ENCODE measurements around the gene SEPHS1. TPM values are rescaled to one million over a fixed set of nuclear protein-coding genes. Genes with fewer than 3 reads are reported as not detected.

Gene SEPHS1
- total RNA-seq, 1 experiment from 2014 or later = 61.8 TPM

GRCh38 chr10:13310518-13311176, 37.4 kb downstream of the SEPHS1 start:
- H3K27me3 Mint-ChIP-seq (ENCODE audit: unreplicated experiment) = no peaks in the 10 kb centered on the region
- intact Hi-C loops (cut with micrococcal nuclease; ENCODE audit: unreplicated experiment) = no loop called here
- no peaks in the 10 kb centered on the region for H3K9me3 Mint-ChIP-seq (ENCODE audit: low read depth, unreplicated experiment)
- H3K4me3 Mint-ChIP-seq (ENCODE audit: low read depth, unreplicated experiment) = no peak overlapping the region
- H3K36me3 Mint-ChIP-seq (ENCODE audit: insufficient read depth, unreplicated experiment) = no peaks in the 10 kb centered on the region
- TF ChIP-seq, protein P1, sequence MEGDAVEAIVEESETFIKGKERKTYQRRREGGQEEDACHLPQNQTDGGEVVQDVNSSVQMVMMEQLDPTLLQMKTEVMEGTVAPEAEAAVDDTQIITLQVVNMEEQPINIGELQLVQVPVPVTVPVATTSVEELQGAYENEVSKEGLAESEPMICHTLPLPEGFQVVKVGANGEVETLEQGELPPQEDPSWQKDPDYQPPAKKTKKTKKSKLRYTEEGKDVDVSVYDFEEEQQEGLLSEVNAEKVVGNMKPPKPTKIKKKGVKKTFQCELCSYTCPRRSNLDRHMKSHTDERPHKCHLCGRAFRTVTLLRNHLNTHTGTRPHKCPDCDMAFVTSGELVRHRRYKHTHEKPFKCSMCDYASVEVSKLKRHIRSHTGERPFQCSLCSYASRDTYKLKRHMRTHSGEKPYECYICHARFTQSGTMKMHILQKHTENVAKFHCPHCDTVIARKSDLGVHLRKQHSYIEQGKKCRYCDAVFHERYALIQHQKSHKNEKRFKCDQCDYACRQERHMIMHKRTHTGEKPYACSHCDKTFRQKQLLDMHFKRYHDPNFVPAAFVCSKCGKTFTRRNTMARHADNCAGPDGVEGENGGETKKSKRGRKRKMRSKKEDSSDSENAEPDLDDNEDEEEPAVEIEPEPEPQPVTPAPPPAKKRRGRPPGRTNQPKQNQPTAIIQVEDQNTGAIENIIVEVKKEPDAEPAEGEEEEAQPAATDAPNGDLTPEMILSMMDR (IDR thresholded peaks at IDR 0.05; ENCODE audit: unreplicated experiment) = no peak
- DNase-seq = no peak
- CTCF ChIA-PET = interaction anchor here (0.6 kb wide), 1 partner anchor 635 kb away, joined by 5 read pairs; no protein-coding TSS in a partner anchor
- no peak overlapping the region for H3K27ac Mint-ChIP-seq (ENCODE audit: unreplicated experiment)
- BruUV-seq (replicated peaks) = no TSS peak
- H3K4me1 Mint-ChIP-seq (ENCODE audit: low read depth, unreplicated experiment) = no peaks in the 10 kb centered on the region

- no peak overlapping the region for H3K4me3 Mint-ChIP-seq (ENCODE audit: low read depth, unreplicated experiment)
- no peaks in the 10 kb centered on the region for H3K9me3 Mint-ChIP-seq (ENCODE audit: low read depth, unreplicated experiment)
- intact Hi-C loops (cut with micrococcal nuclease; ENCODE audit: unreplicated experiment) = no loop called here
- H3K27me3 Mint-ChIP-seq (ENCODE audit: unreplicated experiment) = no peaks in the 10 kb centered on the region
- BruUV-seq (replicated peaks) = no TSS peak
- DNase-seq = no peak
- no peaks in the 10 kb centered on the region for H3K36me3 Mint-ChIP-seq (ENCODE audit: insufficient read depth, unreplicated experiment)
- CTCF ChIA-PET = no interaction called here
- H3K27ac Mint-ChIP-seq (ENCODE audit: unreplicated experiment) = no peak overlapping the region
- TF ChIP-seq, protein P1 (IDR thresholded peaks at IDR 0.05; ENCODE audit: unreplicated experiment) = no peak
- no peaks in the 10 kb centered on the region for H3K4me1 Mint-ChIP-seq (ENCODE audit: low read depth, unreplicated experiment)
Observed at GRCh38 chr10:13309792-13310191, 38.3 kb downstream of the SEPHS1 start.

- Mint-ChIP-seq H3K4me3 (ENCODE audit: low read depth, unreplicated experiment) (no peak overlapping the region), H3K4me1 (ENCODE audit: low read depth, unreplicated experiment) (no peaks in the 10 kb centered on the region), H3K27ac (ENCODE audit: unreplicated experiment) (no peak overlapping the region), H3K27me3 (ENCODE audit: unreplicated experiment) (no peaks in the 10 kb centered on the region), H3K9me3 (ENCODE audit: low read depth, unreplicated experiment) (no peaks in the 10 kb centered on the region), H3K36me3 (ENCODE audit: insufficient read depth, unreplicated experiment) (no peaks in the 10 kb centered on the region)
- intact Hi-C loops (cut with micrococcal nuclease; ENCODE audit: unreplicated experiment) = no loop called here
- DNase-seq = no peak
- no TSS peak for BruUV-seq (replicated peaks)
- TF ChIP-seq, protein P1 (IDR thresholded peaks at IDR 0.05; ENCODE audit: unreplicated experiment) = no peak
- CTCF ChIA-PET = interaction anchor here (0.7 kb wide), 2 partner anchors 9 to 41 kb away, joined by 3 to 4 read pairs; no protein-coding TSS in a partner anchor
Observed at GRCh38 chr10:13308096-13308495, 40.0 kb downstream of the SEPHS1 start.

GRCh38 chr10:13306103-13306502, 42.0 kb downstream of the SEPHS1 start:
- no TSS peak for BruUV-seq (replicated peaks)
- H3K36me3 Mint-ChIP-seq (ENCODE audit: insufficient read depth, unreplicated experiment) = peaks cover 14% of the 10 kb centered on the region
- no peak overlapping the region for H3K4me3 Mint-ChIP-seq (ENCODE audit: low read depth, unreplicated experiment)
- intact Hi-C loops (cut with micrococcal nuclease; ENCODE audit: unreplicated experiment) = no loop called here
- H3K27ac Mint-ChIP-seq (ENCODE audit: unreplicated experiment) = no peak overlapping the region
- CTCF ChIA-PET = no interaction called here
- DNase-seq = no peak
- no peaks in the 10 kb centered on the region for H3K27me3 Mint-ChIP-seq (ENCODE audit: unreplicated experiment)
- TF ChIP-seq, protein P1 (IDR thresholded peaks at IDR 0.05; ENCODE audit: unreplicated experiment) = no peak
- H3K4me1 Mint-ChIP-seq (ENCODE audit: low read depth, unreplicated experiment) = peaks cover 15% of the 10 kb centered on the region
- no peaks in the 10 kb centered on the region for H3K9me3 Mint-ChIP-seq (ENCODE audit: low read depth, unreplicated experiment)

Data from Calu3 (cell line).